NT2/D1 (cell line): ENCODE results near the gene CTNNA3.

ENCODE experiments used
- DNase-seq: peaks from one replicate; pipeline ENCODE4 v3.0.0-alpha.2; 2011; ENCODE audit warnings: low read depth, low spot score
- H3K27me3 ChIP-seq: 2 replicates; pipeline ENCODE4 v1.6.0; 2011; ENCODE audit warnings: mild to moderate bottlenecking; ENCODE audit not compliant: insufficient read length, insufficient read depth
- H3K36me3 ChIP-seq: 2 replicates; pipeline ENCODE4 v1.6.1; 2011; ENCODE audit warnings: mild to moderate bottlenecking, low read length, mixed read lengths; ENCODE audit not compliant: insufficient read depth, insufficient read length
- H3K4me1 ChIP-seq: 2 replicates; pipeline ENCODE4 v1.5.1; 2011; ENCODE audit not compliant: insufficient read depth, insufficient read length
- H3K4me3 ChIP-seq: 2 replicates; pipeline ENCODE4 v1.5.1; 2011; ENCODE audit warnings: low read depth; ENCODE audit not compliant: insufficient read length
- H3K9ac ChIP-seq: 2 replicates; pipeline ENCODE4 v1.6.0; 2011; ENCODE audit warnings: low read depth; ENCODE audit not compliant: insufficient read length
- H3K9me3 ChIP-seq: 2 replicates; pipeline ENCODE4 v1.5.1; 2011; ENCODE audit warnings: mild to moderate bottlenecking, low read length; ENCODE audit not compliant: insufficient read depth
- SUZ12 ChIP-seq: IDR thresholded peaks from 2 replicates; pipeline ENCODE4 v1.6.1; 2011; ENCODE audit not compliant: insufficient read length, insufficient read depth; ENCODE audit errors: extremely low read depth
- YY1 ChIP-seq: IDR thresholded peaks from 2 replicates; pipeline ENCODE4 v1.6.1; 2011; ENCODE audit not compliant: insufficient read length, insufficient read depth
- ZNF274 ChIP-seq: IDR thresholded peaks from 2 replicates; pipeline ENCODE4 v1.6.1; 2011; ENCODE audit warnings: mild to moderate bottlenecking, low read depth, low read length

CTNNA3 gene

GRCh38 chr10:66827353-66827752 is 868.6 kb downstream of the CTNNA3 start:
- Histone ChIP-seq H3K9ac (no peak overlapping the region), H3K4me3 (no peak overlapping the region), H3K9me3 (no peaks in the 10 kb centered on the region), H3K36me3 (no peaks in the 10 kb centered on the region), H3K27me3 (no peaks in the 10 kb centered on the region), H3K4me1 (no peaks in the 10 kb centered on the region)
- TF ChIP-seq ZNF274, result no peak
- TF ChIP-seq SUZ12, result no peak
- no peak for TF ChIP-seq YY1
- DNase-seq, result no peak

GRCh38 chr10:66823301-66823700 is 872.7 kb downstream of the CTNNA3 start:
- TF ChIP-seq ZNF274 (no peak), YY1 (no peak), SUZ12 (no peak)
- no peaks in the 10 kb centered on the region for H3K27me3 ChIP-seq

GRCh38 chr10:66822801-66823200 is 873.2 kb downstream of the CTNNA3 start:
- no peak overlapping the region for H3K9ac ChIP-seq
- peak; percentile 8 for DNase-seq

More at GRCh38 chr10:66823301-66823700, 872.7 kb downstream of the CTNNA3 start:
- Histone ChIP-seq H3K36me3 (no peaks in the 10 kb centered on the region), H3K9ac (no peak overlapping the region), H3K4me3 (no peak overlapping the region), H3K9me3 (no peaks in the 10 kb centered on the region), H3K4me1 (no peaks in the 10 kb centered on the region)
- no peak for DNase-seq

GRCh38 chr10:66819691-66820090 is 876.3 kb downstream of the CTNNA3 start:
- no peaks in the 10 kb centered on the region for H3K36me3 ChIP-seq
- H3K4me3 ChIP-seq, result no peak overlapping the region
- H3K9ac ChIP-seq, result no peak overlapping the region
- H3K9me3 ChIP-seq, result no peaks in the 10 kb centered on the region
- no peak for TF ChIP-seq SUZ12
- no peak for TF ChIP-seq YY1
- TF ChIP-seq ZNF274, result no peak
- no peaks in the 10 kb centered on the region for H3K27me3 ChIP-seq
- no peak for DNase-seq
- no peaks in the 10 kb centered on the region for H3K4me1 ChIP-seq

More at GRCh38 chr10:66822801-66823200, 873.2 kb downstream of the CTNNA3 start:
- H3K4me1 ChIP-seq, result no peaks in the 10 kb centered on the region
- no peak overlapping the region for H3K4me3 ChIP-seq
- no peak for TF ChIP-seq YY1
- TF ChIP-seq ZNF274, result no peak
- no peak for TF ChIP-seq SUZ12
- no peaks in the 10 kb centered on the region for H3K27me3 ChIP-seq
- H3K36me3 ChIP-seq, result no peaks in the 10 kb centered on the region
- no peaks in the 10 kb centered on the region for H3K9me3 ChIP-seq

- H3K9me3 ChIP-seq, result no peaks in the 10 kb centered on the region
- no peaks in the 10 kb centered on the region for H3K4me1 ChIP-seq
- no peaks in the 10 kb centered on the region for H3K27me3 ChIP-seq
- DNase-seq, result no peak
- no peak overlapping the region for H3K9ac ChIP-seq
- no peak for TF ChIP-seq YY1
- TF ChIP-seq ZNF274, result no peak
- TF ChIP-seq SUZ12, result no peak
- H3K4me3 ChIP-seq, result no peak overlapping the region
- no peaks in the 10 kb centered on the region for H3K36me3 ChIP-seq
Observed at GRCh38 chr10:66813122-66813521, 882.9 kb downstream of the CTNNA3 start.

GRCh38 chr10:66811211-66811610 is 884.8 kb downstream of the CTNNA3 start:
- no peak overlapping the region for H3K4me3 ChIP-seq
- H3K4me1 ChIP-seq, result no peaks in the 10 kb centered on the region
- H3K9ac ChIP-seq, result no peak overlapping the region
- H3K27me3 ChIP-seq, result no peaks in the 10 kb centered on the region
- no peaks in the 10 kb centered on the region for H3K36me3 ChIP-seq
- DNase-seq, result no peak
- H3K9me3 ChIP-seq, result no peaks in the 10 kb centered on the region
- TF ChIP-seq ZNF274, result no peak

GRCh38 chr10:66809402-66809801 is 886.6 kb downstream of the CTNNA3 start:
- no peak for TF ChIP-seq SUZ12
- no peak for TF ChIP-seq YY1
- TF ChIP-seq ZNF274, result no peak
- DNase-seq, result no peak
- no peaks in the 10 kb centered on the region for H3K4me1 ChIP-seq
- no peak overlapping the region for H3K4me3 ChIP-seq
- no peaks in the 10 kb centered on the region for H3K36me3 ChIP-seq
- no peaks in the 10 kb centered on the region for H3K9me3 ChIP-seq
- no peak overlapping the region for H3K9ac ChIP-seq
- no peaks in the 10 kb centered on the region for H3K27me3 ChIP-seq

- DNase-seq, result no peak
Observed at GRCh38 chr10:66805612-66806011, 890.4 kb downstream of the CTNNA3 start.

More at GRCh38 chr10:66805612-66806011, 890.4 kb downstream of the CTNNA3 start:
- H3K4me1 ChIP-seq, result no peaks in the 10 kb centered on the region
- H3K9me3 ChIP-seq, result no peaks in the 10 kb centered on the region
- H3K4me3 ChIP-seq, result no peak overlapping the region
- H3K36me3 ChIP-seq, result no peaks in the 10 kb centered on the region
- no peak overlapping the region for H3K9ac ChIP-seq
- no peak for TF ChIP-seq YY1
- no peak for TF ChIP-seq ZNF274
- TF ChIP-seq SUZ12, result no peak
- no peaks in the 10 kb centered on the region for H3K27me3 ChIP-seq
